Measurements from ENCODE around the gene PRKCG. TPM values are rescaled to one million over a fixed set of nuclear protein-coding genes. Genes with fewer than 3 reads are reported as not detected.

PRKCG gene
- total and polyA plus RNA-seq, 7 experiments from 2014 or later, result 0.05 to 2.4 (median 1.6) TPM; not detected in 4

GRCh38 chr19:53883741-53884140 is 1.7 kb downstream of the PRKCG start:
- Mint-ChIP-seq H3K36me3 (peaks cover 0 to 4% (median 0%) of the 10 kb centered on the region in 5 donors), H3K27ac (peak overlapping the region in 3 of 9 donors; percentile 5 to 84 (median 72)), H3K9me3 (peaks cover 0 to 6% (median 0%) of the 10 kb centered on the region in 11 donors), H3K4me3 (peak overlapping the region; percentile 5 to 58 (median 37)), H3K4me1 (peaks cover 6 to 19% (median 12%) of the 10 kb centered on the region in 7 donors), H3K27me3 (peaks cover 21 to 37% (median 25%) of the 10 kb centered on the region in 5 donors)
- ChIA-PET CTCF (interaction anchor here (0.6 to 1.5 kb wide), 6 partner anchors 9 to 140 kb away, joined by 3 to 11 read pairs (median 4); no protein-coding TSS in a partner anchor), POLR2A (interaction anchor here (0.7 to 3.2 kb wide), 3 partner anchors 9 to 110 kb away, joined by 3 to 23 read pairs (median 4); partner anchors contain the start of gene MYADM)
- Histone ChIP-seq H3K4me1 (ENCODE audit: control insufficient read depth in 2 of 2, insufficient read depth in 2 of 2, low read length in 2 of 2) (peaks cover 24 to 31% of the 10 kb centered on the region in 2 donors), H3K36me3 (ENCODE audit: control insufficient read depth in 2 of 3, insufficient read depth in 3 of 3, low read length in 3 of 3) (no peaks in the 10 kb centered on the region), H3K27ac (ENCODE audit: low read depth, low read length) (no peak overlapping the region), H3K9me3 (ENCODE audit: control insufficient read depth in 2 of 3, low read length in 3 of 3) (no peaks in the 10 kb centered on the region), H3K27me3 (ENCODE audit: control insufficient read depth in 2 of 2, insufficient read depth in 2 of 2, low read length in 2 of 2) (peaks cover 0 to 31% of the 10 kb centered on the region in 2 donors), H3K4me3 (ENCODE audit: low read length) (no peak overlapping the region)
- DNase-seq (no peak), ATAC-seq (no peak)
- intact Hi-C loops (cut with micrococcal nuclease), result loop anchor here (2.0 to 5.0 kb wide), 2 partner anchors 15 to 91 kb away; no protein-coding TSS in a partner anchor

- H3K27ac ChIP-seq (ENCODE audit: low read depth, low read length), result no peak overlapping the region
- H3K36me3 ChIP-seq (ENCODE audit: control insufficient read depth in 2 of 3, insufficient read depth in 3 of 3, low read length in 3 of 3), result no peaks in the 10 kb centered on the region
- peaks cover 0 to 4% (median 0%) of the 10 kb centered on the region in 5 donors for H3K36me3 Mint-ChIP-seq
- ChIA-PET POLR2A (interaction anchor here (0.7 to 3.2 kb wide), 3 partner anchors 10 to 110 kb away, joined by 3 to 23 read pairs (median 4); partner anchors contain the start of gene MYADM), CTCF (interaction anchor here (0.6 to 1.5 kb wide), 3 partner anchors 16 to 140 kb away, joined by 3 to 4 read pairs (median 3); no protein-coding TSS in a partner anchor)
- intact Hi-C loops (cut with micrococcal nuclease), result loop anchor here in 1 of 2 donors (5.0 kb wide), 1 partner anchor 92 kb away; no protein-coding TSS in a partner anchor
- H3K4me1 Mint-ChIP-seq, result peaks cover 4 to 17% (median 8%) of the 10 kb centered on the region in 7 donors
- H3K4me3 ChIP-seq (ENCODE audit: low read length), result no peak overlapping the region
- H3K9me3 ChIP-seq (ENCODE audit: control insufficient read depth in 2 of 3, low read length in 3 of 3), result no peaks in the 10 kb centered on the region
- DNase-seq, result no peak
- H3K4me3 Mint-ChIP-seq, result peak overlapping the region in 3 of 10 donors; percentile 9 to 58 (median 42)
- peak overlapping the region in 1 of 9 donors; percentile 72 for H3K27ac Mint-ChIP-seq
- H3K27me3 ChIP-seq (ENCODE audit: control insufficient read depth in 2 of 2, insufficient read depth in 2 of 2, low read length in 2 of 2), result peaks cover 0 to 31% of the 10 kb centered on the region in 2 donors
- peaks cover 19 to 28% of the 10 kb centered on the region in 2 donors for H3K4me1 ChIP-seq (ENCODE audit: control insufficient read depth in 2 of 2, insufficient read depth in 2 of 2, low read length in 2 of 2)
- peaks cover 0 to 6% (median 0%) of the 10 kb centered on the region in 11 donors for H3K9me3 Mint-ChIP-seq
- peaks cover 21 to 37% (median 22%) of the 10 kb centered on the region in 5 donors for H3K27me3 Mint-ChIP-seq
- ATAC-seq, result no peak
Measured at GRCh38 chr19:53884256-53884655, 2.3 kb downstream of the PRKCG start.

- Histone ChIP-seq H3K4me1 (ENCODE audit: control insufficient read depth in 2 of 2, insufficient read depth in 2 of 2, low read length in 2 of 2) (peaks cover 14 to 22% of the 10 kb centered on the region in 2 donors), H3K36me3 (ENCODE audit: control insufficient read depth in 2 of 3, insufficient read depth in 3 of 3, low read length in 3 of 3) (no peaks in the 10 kb centered on the region), H3K27me3 (ENCODE audit: control insufficient read depth in 2 of 2, insufficient read depth in 2 of 2, low read length in 2 of 2) (peaks cover 0 to 24% of the 10 kb centered on the region in 2 donors), H3K9me3 (ENCODE audit: control insufficient read depth in 2 of 3, low read length in 3 of 3) (no peaks in the 10 kb centered on the region), H3K4me3 (ENCODE audit: low read length) (no peak overlapping the region), H3K27ac (ENCODE audit: low read depth, low read length) (no peak overlapping the region)
- no peak overlapping the region for H3K4me3 Mint-ChIP-seq
- H3K27ac Mint-ChIP-seq, result no peak overlapping the region
- H3K4me1 Mint-ChIP-seq, result peaks cover 6 to 21% (median 11%) of the 10 kb centered on the region in 7 donors
- peaks cover 0 to 4% (median 0%) of the 10 kb centered on the region in 5 donors for H3K36me3 Mint-ChIP-seq
- intact Hi-C loops (cut with micrococcal nuclease), result no loop called here
- no peak for DNase-seq
- H3K27me3 Mint-ChIP-seq, result peaks cover 21 to 37% (median 22%) of the 10 kb centered on the region in 5 donors
- no peak for ATAC-seq
- H3K9me3 Mint-ChIP-seq, result peaks cover 0 to 6% (median 0%) of the 10 kb centered on the region in 11 donors
- CTCF ChIA-PET, result interaction anchor here (0.6 to 1.3 kb wide), 2 partner anchors 15 to 19 kb away, joined by 3 read pairs; no protein-coding TSS in a partner anchor
- POLR2A ChIA-PET, result no interaction called here
Measured at GRCh38 chr19:53885036-53885435, 3.0 kb downstream of the PRKCG start.

- ChIA-PET POLR2A (no interaction called here), CTCF (no interaction called here)
- Mint-ChIP-seq H3K4me3 (no peak overlapping the region), H3K27me3 (peaks cover 13 to 57% (median 44%) of the 10 kb centered on the region in 5 donors), H3K9me3 (peaks cover 0 to 5% (median 0%) of the 10 kb centered on the region in 11 donors), H3K4me1 (peaks cover 4 to 14% (median 7%) of the 10 kb centered on the region in 7 donors), H3K27ac (no peak overlapping the region), H3K36me3 (peaks cover 0 to 4% (median 0%) of the 10 kb centered on the region in 5 donors)
- Histone ChIP-seq H3K36me3 (ENCODE audit: control insufficient read depth in 2 of 3, insufficient read depth in 3 of 3, low read length in 3 of 3) (no peaks in the 10 kb centered on the region), H3K27ac (ENCODE audit: low read depth, low read length) (no peak overlapping the region), H3K4me3 (ENCODE audit: low read length) (no peak overlapping the region), H3K9me3 (ENCODE audit: control insufficient read depth in 2 of 3, low read length in 3 of 3) (no peaks in the 10 kb centered on the region), H3K4me1 (ENCODE audit: control insufficient read depth in 2 of 2, insufficient read depth in 2 of 2, low read length in 2 of 2) (no peaks in the 10 kb centered on the region), H3K27me3 (ENCODE audit: control insufficient read depth in 2 of 2, insufficient read depth in 2 of 2, low read length in 2 of 2) (peaks cover 0 to 3% of the 10 kb centered on the region in 2 donors)
- no peak for ATAC-seq
- intact Hi-C loops (cut with micrococcal nuclease), result no loop called here
- no peak for DNase-seq
Measured at GRCh38 chr19:53892301-53892980, 10.4 kb downstream of the PRKCG start.

- Mint-ChIP-seq H3K4me3 (no peak overlapping the region), H3K9me3 (peaks cover 0 to 5% (median 0%) of the 10 kb centered on the region in 11 donors), H3K27ac (no peak overlapping the region), H3K36me3 (peaks cover 0 to 4% (median 0%) of the 10 kb centered on the region in 5 donors), H3K27me3 (peaks cover 18 to 62% (median 49%) of the 10 kb centered on the region in 5 donors), H3K4me1 (peaks cover 4 to 15% (median 7%) of the 10 kb centered on the region in 7 donors)
- intact Hi-C loops (cut with micrococcal nuclease), result no loop called here
- Histone ChIP-seq H3K27ac (ENCODE audit: low read depth, low read length) (no peak overlapping the region), H3K27me3 (ENCODE audit: control insufficient read depth in 2 of 2, insufficient read depth in 2 of 2, low read length in 2 of 2) (peaks cover 0 to 7% of the 10 kb centered on the region in 2 donors), H3K9me3 (ENCODE audit: control insufficient read depth in 2 of 3, low read length in 3 of 3) (no peaks in the 10 kb centered on the region), H3K36me3 (ENCODE audit: control insufficient read depth in 2 of 3, insufficient read depth in 3 of 3, low read length in 3 of 3) (no peaks in the 10 kb centered on the region), H3K4me3 (ENCODE audit: low read length) (no peak overlapping the region), H3K4me1 (ENCODE audit: control insufficient read depth in 2 of 2, insufficient read depth in 2 of 2, low read length in 2 of 2) (no peaks in the 10 kb centered on the region)
- ChIA-PET CTCF (no interaction called here), POLR2A (no interaction called here)
- DNase-seq (no peak), ATAC-seq (no peak)
Measured at GRCh38 chr19:53892981-53893325, 11.0 kb downstream of the PRKCG start.

GRCh38 chr19:53894707-53895106 is 12.7 kb downstream of the PRKCG start:
- peaks cover 0 to 10% of the 10 kb centered on the region in 2 donors for H3K27me3 ChIP-seq (ENCODE audit: control insufficient read depth in 2 of 2, insufficient read depth in 2 of 2, low read length in 2 of 2)
- H3K36me3 ChIP-seq (ENCODE audit: control insufficient read depth in 2 of 3, insufficient read depth in 3 of 3, low read length in 3 of 3), result no peaks in the 10 kb centered on the region
- peaks cover 20 to 78% (median 66%) of the 10 kb centered on the region in 5 donors for H3K27me3 Mint-ChIP-seq
- H3K9me3 Mint-ChIP-seq, result peaks cover 0 to 8% (median 1%) of the 10 kb centered on the region in 11 donors
- H3K9me3 ChIP-seq (ENCODE audit: control insufficient read depth in 2 of 3, low read length in 3 of 3), result peaks cover 0 to 5% (median 0%) of the 10 kb centered on the region in 3 experiments
- ChIA-PET POLR2A (no interaction called here), CTCF (no interaction called here)
- no peak overlapping the region for H3K27ac ChIP-seq (ENCODE audit: low read depth, low read length)
- intact Hi-C loops (cut with micrococcal nuclease), result no loop called here
- peaks cover 0 to 7% (median 0%) of the 10 kb centered on the region in 5 donors for H3K36me3 Mint-ChIP-seq
- H3K27ac Mint-ChIP-seq, result no peak overlapping the region
- H3K4me1 Mint-ChIP-seq, result peaks cover 4 to 26% (median 11%) of the 10 kb centered on the region in 7 donors
- no peak overlapping the region for H3K4me3 Mint-ChIP-seq
- H3K4me3 ChIP-seq (ENCODE audit: low read length), result no peak overlapping the region
- ATAC-seq (no peak), DNase-seq (no peak)
- no peaks in the 10 kb centered on the region for H3K4me1 ChIP-seq (ENCODE audit: control insufficient read depth in 2 of 2, insufficient read depth in 2 of 2, low read length in 2 of 2)

Data from naive thymus-derived CD4-positive, alpha-beta T cell (primary cell).